Liver (tissue), 3 donors: ENCODE results near the gene PHF21B.

Experiments used
- ATF3 ChIP-seq: IDR thresholded peaks from 2 replicates; pipeline ENCODE4 v1.6.1; 2016; ENCODE audit warnings: antibody characterized with exemption
- CTCF ChIP-seq: fragments of 150-350 bp; IDR thresholded peaks from 2 replicates; pipeline ENCODE4 v1.5.1; 2017; ENCODE audit warnings: improper control_type of control experiment, low read depth, low read length; ENCODE audit not compliant: missing input control
- EGR1 ChIP-seq, 2 donors: IDR thresholded peaks; 2 replicates each; pipeline ENCODE4 v1.6.1; 2016 to 2018; ENCODE audit warnings: antibody characterized with exemption in 2 of 2, low read depth in 2 of 2
- FOXA1 ChIP-seq: IDR thresholded peaks from 2 replicates; pipeline ENCODE4 v1.6.1; 2016; ENCODE audit warnings: antibody characterized with exemption
- GABPA ChIP-seq, 2 donors: IDR thresholded peaks in 1 of 2; conservative IDR thresholded peaks in 1 of 2; 2 replicates each; pipeline ENCODE4 v1.6.1; 2016; ENCODE audit warnings: antibody characterized with exemption in 2 of 2, mild to moderate bottlenecking in 1 of 2, moderate library complexity in 1 of 2
- JUND ChIP-seq, 2 donors: IDR thresholded peaks; 2 replicates each; pipeline ENCODE4 v1.6.1; 2016; ENCODE audit warnings: antibody characterized with exemption in 2 of 2
- MAX ChIP-seq: IDR thresholded peaks from 2 replicates; pipeline ENCODE4 v1.6.1; 2016; ENCODE audit warnings: antibody characterized with exemption
- RAD21 ChIP-seq, 2 donors: IDR thresholded peaks; 2 replicates each; pipeline ENCODE4 v1.6.1; 2016; ENCODE audit warnings: antibody characterized with exemption in 2 of 2, mild to moderate bottlenecking in 2 of 2
- REST ChIP-seq: IDR thresholded peaks from 2 replicates; pipeline ENCODE4 v1.6.1; 2016; ENCODE audit warnings: antibody characterized with exemption, mild to moderate bottlenecking
- RXRA ChIP-seq, 2 donors: IDR thresholded peaks; 2 replicates each; pipeline ENCODE4 v1.6.1; 2017 to 2018; ENCODE audit warnings: antibody characterized with exemption in 2 of 2, mild to moderate bottlenecking in 1 of 2
- SP1 ChIP-seq: IDR thresholded peaks from 2 replicates; pipeline ENCODE4 v1.6.1; 2018; ENCODE audit warnings: antibody characterized with exemption, mild to moderate bottlenecking
- TAF1 ChIP-seq: conservative IDR thresholded peaks from 2 replicates; pipeline ENCODE4 v1.6.1; 2016; ENCODE audit warnings: antibody characterized with exemption, mild to moderate bottlenecking
- YY1 ChIP-seq: IDR thresholded peaks from 2 replicates; pipeline ENCODE4 v1.6.1; 2016; ENCODE audit warnings: antibody characterized with exemption, mild to moderate bottlenecking
- ZBTB33 ChIP-seq: IDR thresholded peaks from 2 replicates; pipeline ENCODE4 v1.6.1; 2016; ENCODE audit warnings: antibody characterized with exemption
- donor health status: healthy.
- donor health status: healthy.

- TF ChIP-seq CTCF (no peak), GABPA (IDR thresholded peaks at IDR 0.05 in 1 of 2, conservative IDR thresholded peaks at IDR 0.05 in 1 of 2) (no peak), YY1 (no peak), TAF1 (no peak), MAX (no peak), ATF3 (no peak), JUND (IDR thresholded peaks at IDR 0.05) (no peak), RXRA (IDR thresholded peaks at IDR 0.05) (no peak), SP1 (no peak), REST (no peak), FOXA1 (no peak), EGR1 (IDR thresholded peaks at IDR 0.05; ENCODE audit: low read depth in 2 of 2) (no peak), RAD21 (IDR thresholded peaks at IDR 0.05) (no peak), ZBTB33 (no peak)
Observed at GRCh38 chr22:44919691-44920090, 90.1 kb downstream of the PHF21B start.
